ENCODE data around the gene GLB1L2. TPM values are rescaled to one million over a fixed set of nuclear protein-coding genes. Genes with fewer than 3 reads are reported as not detected.

The GLB1L2 gene
- total RNA-seq, 1 donor from 2014 or later = 1.6 TPM

GRCh38 chr11:134361661-134362060, 29.9 kb downstream of the GLB1L2 start:
- intact Hi-C loops (cut with DNase I) = no loop called here
- ATAC-seq (no peak), DNase-seq (ENCODE audit: low spot score) (no peak)

- intact Hi-C loops (cut with DNase I) = no loop called here
- no peak for DNase-seq (ENCODE audit: low spot score)
- no peak for ATAC-seq
Observed at GRCh38 chr11:134362192-134362901, 30.6 kb downstream of the GLB1L2 start.

DNA sequence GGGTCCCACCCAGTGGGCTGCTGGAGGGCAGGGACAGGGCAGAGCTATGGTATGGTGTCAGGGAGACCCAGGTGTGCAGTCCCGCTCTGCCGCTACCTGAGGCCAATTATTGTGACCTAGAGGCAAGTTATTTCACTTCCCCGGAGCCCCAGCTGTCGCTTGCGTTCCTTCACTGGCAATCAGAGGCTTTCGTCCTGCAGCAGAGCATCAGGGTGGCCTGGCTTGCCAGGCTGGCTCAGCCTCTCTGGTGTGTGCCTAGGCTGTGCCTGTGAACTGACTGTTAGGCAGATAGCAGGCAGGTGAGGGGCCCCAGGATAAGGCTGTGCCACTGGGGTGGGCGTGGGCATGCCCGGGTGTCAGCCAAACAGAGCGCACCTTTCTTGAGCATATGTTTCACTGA, 31.4 kb downstream of the GLB1L2 start:
- intact Hi-C loops (cut with DNase I) = no loop called here
- DNase-seq (ENCODE audit: low spot score) (no peak), ATAC-seq (no peak)

DNA sequence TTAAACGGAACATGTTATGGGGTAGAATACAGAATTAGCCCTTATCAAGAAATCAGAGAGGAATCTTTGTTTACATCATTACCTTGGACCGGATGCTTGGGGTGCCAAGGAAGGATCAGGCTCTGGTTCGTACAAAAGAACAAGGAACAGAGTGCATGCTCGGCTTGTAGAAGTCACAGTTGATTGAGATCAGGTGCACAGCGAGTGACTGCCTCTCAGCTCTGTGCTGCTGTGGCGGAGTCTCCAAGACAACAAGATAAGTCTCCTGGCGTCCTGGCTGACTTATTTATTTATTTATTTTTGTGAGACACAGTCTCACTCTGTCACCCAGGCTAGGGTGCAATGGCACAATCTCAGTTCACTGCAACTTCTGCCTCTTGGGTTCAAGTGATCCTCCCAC, 31.8 kb downstream of the GLB1L2 start:
- intact Hi-C loops (cut with DNase I) = no loop called here
- ATAC-seq (no peak), DNase-seq (ENCODE audit: low spot score) (no peak)

- ATAC-seq = no peak
- intact Hi-C loops (cut with DNase I) = no loop called here
- DNase-seq (ENCODE audit: low spot score) = no peak
Observed at GRCh38 chr11:134364261-134364660, 32.5 kb downstream of the GLB1L2 start.

DNA sequence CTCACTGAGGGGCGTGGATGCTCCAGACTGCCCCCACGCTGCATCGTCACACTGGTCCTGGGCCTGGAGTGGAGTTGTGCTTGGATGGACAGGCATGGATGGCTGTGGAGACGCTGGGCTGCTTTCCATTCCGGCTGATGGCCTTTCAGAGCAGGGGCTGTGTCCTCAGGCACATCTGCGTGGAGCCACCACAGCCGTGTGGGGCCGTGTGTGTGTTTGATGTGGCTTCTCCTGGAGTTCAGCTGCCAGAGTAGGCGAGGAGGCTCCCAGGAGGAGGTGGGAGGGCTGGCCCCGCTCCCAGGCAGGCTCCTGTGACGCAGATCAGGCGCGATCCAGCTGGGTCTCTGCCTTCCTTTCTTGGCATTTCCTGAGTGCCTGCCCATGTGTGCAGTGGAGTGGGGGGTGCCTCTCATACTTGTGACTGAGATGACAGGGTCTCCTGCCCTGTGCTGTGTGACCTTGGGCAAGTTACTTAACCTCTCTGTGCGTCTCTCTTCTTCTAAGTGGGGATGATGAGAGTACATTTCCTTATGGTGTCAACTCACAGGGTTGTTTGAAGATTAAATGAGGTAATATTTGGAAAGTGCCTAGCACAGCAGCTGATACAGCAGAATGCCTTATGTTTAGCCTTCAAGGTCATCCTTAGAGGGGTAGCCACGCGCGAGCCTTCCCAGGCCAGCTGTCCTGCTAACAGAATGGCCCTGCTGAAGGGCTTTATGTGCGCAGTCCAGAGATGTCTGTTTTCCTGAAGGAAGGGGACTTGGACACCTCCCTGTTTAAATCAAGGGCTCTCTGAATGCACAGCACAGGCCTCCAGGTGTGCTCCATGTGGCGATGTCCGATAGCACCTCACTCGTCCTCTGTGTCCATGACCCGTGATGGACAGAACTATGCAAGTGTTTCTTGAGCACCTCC, 33.5 kb downstream of the GLB1L2 start:
- intact Hi-C loops (cut with DNase I) = no loop called here
- no peak for ATAC-seq
- DNase-seq (ENCODE audit: low spot score) = no peak

DNA sequence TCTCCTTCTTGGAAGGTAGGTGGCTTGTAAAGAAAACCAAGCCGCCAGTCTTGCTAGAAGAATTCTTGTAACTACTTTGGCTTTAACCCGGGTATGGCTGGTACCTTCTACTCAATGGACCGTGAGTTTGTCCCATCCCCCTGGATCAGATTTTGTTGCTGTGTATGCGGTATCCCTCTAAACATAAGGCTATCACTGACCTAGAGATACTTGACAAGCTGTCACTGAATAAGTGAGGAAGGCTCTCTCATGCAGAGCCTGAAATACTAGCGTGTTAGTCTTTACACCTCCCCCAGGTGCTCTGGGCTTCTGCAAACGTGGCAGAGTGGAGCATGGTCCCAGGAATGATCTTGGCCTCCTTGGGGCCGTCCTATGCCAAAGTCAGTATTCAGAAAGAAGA, 34.5 kb downstream of the GLB1L2 start:
- intact Hi-C loops (cut with DNase I) = no loop called here
- no peak for DNase-seq (ENCODE audit: low spot score)

GRCh38 chr11:134367781-134368180, 36.0 kb downstream of the GLB1L2 start:
- DNase-seq (ENCODE audit: low spot score) = no peak
- intact Hi-C loops (cut with DNase I) = no loop called here
- ATAC-seq = no peak

More for the DNA sequence above, 34.5 kb downstream of the GLB1L2 start:
- ATAC-seq = no peak

- DNase-seq (ENCODE audit: low spot score) (no peak), ATAC-seq (no peak)
- intact Hi-C loops (cut with DNase I) = no loop called here
Observed at GRCh38 chr11:134369656-134370525, 38.1 kb downstream of the GLB1L2 start.

DNA sequence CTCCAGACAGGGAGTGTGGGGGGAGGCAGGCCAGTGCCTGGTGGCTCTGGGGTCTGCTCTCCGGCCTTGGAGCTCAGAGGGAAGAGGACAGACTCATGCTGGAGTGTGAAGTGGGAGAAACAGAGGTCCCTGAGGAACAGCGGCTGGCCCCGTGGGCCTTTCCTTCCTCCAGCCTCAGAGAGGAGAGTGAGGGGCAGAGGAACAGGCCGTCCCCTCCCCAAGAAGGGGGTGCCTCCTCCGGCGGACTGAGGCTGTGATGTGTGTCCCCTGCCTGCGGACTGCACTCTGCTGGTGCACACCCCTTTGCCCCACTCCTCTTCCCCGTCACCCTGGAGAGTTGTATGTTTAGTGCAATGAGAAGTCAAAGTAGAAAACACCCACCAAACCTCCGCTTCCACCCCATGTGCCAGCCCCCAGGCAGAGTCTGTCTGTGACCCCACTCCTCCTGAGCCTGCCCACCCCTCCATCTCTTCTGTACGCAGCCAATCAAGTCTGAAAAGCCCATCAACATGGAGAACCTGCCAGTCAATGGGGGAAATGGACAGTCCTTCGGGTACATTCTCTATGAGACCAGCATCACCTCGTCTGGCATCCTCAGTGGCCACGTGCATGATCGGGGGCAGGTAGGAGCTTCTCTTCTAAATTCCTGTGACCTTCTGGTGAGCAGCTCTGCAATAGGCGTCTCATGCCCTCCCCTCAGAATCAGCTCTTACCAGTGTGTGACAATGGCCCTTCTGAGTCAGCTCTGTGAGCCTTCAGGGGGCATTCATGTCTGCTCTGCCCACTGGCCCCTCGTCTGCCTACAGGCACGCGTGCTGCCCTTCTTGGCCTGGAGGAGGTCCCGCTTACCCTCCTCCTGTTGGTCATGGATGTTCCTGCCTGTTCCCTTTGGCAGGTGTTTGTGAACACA, 39.0 kb downstream of the GLB1L2 start:
- intact Hi-C loops (cut with DNase I) = no loop called here
- ATAC-seq (no peak), DNase-seq (ENCODE audit: low spot score) (no peak)

DNA sequence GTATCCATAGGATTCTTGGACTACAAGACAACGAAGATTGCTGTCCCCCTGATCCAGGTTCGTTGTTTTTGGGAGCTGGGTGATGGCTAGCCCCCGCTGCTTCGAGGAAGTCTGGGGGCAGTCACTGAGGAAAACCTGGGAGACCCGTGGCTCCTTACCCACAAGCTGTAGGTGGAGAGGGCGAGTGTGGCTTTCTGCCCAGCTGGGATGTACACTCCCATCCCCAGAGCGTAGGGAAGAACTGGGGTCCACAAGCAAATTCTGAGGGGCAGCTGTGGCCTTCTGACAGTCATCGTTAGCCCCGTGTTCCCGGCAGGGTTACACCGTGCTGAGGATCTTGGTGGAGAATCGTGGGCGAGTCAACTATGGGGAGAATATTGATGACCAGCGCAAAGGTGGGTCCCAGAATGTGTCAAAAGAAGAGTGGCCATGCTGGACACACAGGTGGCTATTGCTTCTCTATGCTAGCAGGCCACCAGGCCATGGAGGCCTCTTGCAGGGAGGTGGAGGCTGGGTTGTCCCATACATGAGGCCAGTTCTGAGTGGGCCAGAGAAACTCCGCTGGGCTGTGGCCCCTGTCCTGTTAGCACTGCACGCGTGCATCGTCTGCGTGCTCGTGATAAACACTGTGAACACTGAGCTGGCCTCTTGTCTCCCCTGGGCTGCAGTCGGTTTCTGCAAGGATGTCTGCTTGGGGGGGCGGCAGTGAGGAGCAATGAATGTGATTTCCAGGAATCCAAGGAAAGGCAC, 39.8 kb downstream of the GLB1L2 start:
- no peak for DNase-seq (ENCODE audit: low spot score)
- ATAC-seq = no peak
- intact Hi-C loops (cut with DNase I) = no loop called here

GRCh38 chr11:134372536-134372935, 40.7 kb downstream of the GLB1L2 start:
- ATAC-seq (no peak), DNase-seq (ENCODE audit: low spot score) (no peak)
- intact Hi-C loops (cut with DNase I) = no loop called here

GRCh38 chr11:134372961-134373360, 41.2 kb downstream of the GLB1L2 start:
- intact Hi-C loops (cut with DNase I) = no loop called here
- DNase-seq (ENCODE audit: low spot score) (no peak), ATAC-seq (no peak)

- intact Hi-C loops (cut with DNase I) = no loop called here
- no peak for DNase-seq (ENCODE audit: low spot score)
- ATAC-seq = no peak
Observed at GRCh38 chr11:134373591-134374052, 41.8 kb downstream of the GLB1L2 start.

GRCh38 chr11:134374171-134374570, 42.4 kb downstream of the GLB1L2 start:
- ATAC-seq (no peak), DNase-seq (ENCODE audit: low spot score) (no peak)
- intact Hi-C loops (cut with DNase I) = no loop called here

DNA sequence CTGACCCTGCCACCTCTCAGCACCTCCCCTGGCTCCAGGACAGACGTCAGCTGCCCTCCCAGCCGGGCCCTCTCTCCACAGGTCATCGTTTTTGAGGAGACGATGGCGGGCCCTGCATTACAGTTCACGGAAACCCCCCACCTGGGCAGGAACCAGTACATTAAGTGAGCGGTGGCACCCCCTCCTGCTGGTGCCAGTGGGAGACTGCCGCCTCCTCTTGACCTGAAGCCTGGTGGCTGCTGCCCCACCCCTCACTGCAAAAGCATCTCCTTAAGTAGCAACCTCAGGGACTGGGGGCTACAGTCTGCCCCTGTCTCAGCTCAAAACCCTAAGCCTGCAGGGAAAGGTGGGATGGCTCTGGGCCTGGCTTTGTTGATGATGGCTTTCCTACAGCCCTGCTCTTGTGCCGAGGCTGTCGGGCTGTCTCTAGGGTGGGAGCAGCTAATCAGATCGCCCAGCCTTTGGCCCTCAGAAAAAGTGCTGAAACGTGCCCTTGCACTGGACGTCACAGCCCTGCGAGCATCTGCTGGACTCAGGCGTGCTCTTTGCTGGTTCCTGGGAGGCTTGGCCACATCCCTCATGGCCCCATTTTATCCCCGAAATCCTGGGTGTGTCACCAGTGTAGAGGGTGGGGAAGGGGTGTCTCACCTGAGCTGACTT, 43.2 kb downstream of the GLB1L2 start:
- intact Hi-C loops (cut with DNase I) = no loop called here
- DNase-seq (ENCODE audit: low spot score) (no peak), ATAC-seq (no peak)

Measured in sciatic nerve (tissue), 2 donors.